Measurements from ENCODE around the gene N4BP3. TPM values are rescaled to one million over a fixed set of nuclear protein-coding genes. Genes with fewer than 3 reads are reported as not detected.

The N4BP3 gene
- total RNA-seq, 4 donors from 2014 or later, result 0.55 to 2.6 (median 1.2) TPM

GRCh38 chr5:178115136-178115813, 1.9 kb downstream of the N4BP3 start:
- H3K36me3 ChIP-seq, result no peaks in the 10 kb centered on the region
- H3K9me3 ChIP-seq, result no peaks in the 10 kb centered on the region
- no peak overlapping the region for H3K27ac ChIP-seq
- peaks cover 61% of the 10 kb centered on the region for H3K27me3 ChIP-seq
- WGBS, 2 donors (ENCODE audit: low coverage in 1 of 2), result 30 to 36% methylated on average over 2 to 11 of the region's 12 CpGs
- TF ChIP-seq CTCF (IDR thresholded peaks at IDR 0.05) (no peak), EP300 (IDR thresholded peaks at IDR 0.05; ENCODE audit: low read depth) (no peak)
- peaks cover 8 to 37% (median 21%) of the 10 kb centered on the region in 4 donors for H3K4me1 ChIP-seq
- in situ Hi-C loops (cut with MboI; ENCODE audit: low pct_ligation_motif_present in 1 of 4, low pct_unique_long_range_greater_than_20kb in 1 of 4, low sequenced_read_pairs in 3 of 4), result no loop called here
- intact Hi-C loops (cut with DNase I; ENCODE audit: low total_unique reads), result no loop called here
- H3K4me3 ChIP-seq, result no peak overlapping the region
- DNase-seq, result no peak

- peaks cover 8 to 40% (median 22%) of the 10 kb centered on the region in 4 donors for H3K4me1 ChIP-seq
- in situ Hi-C loops (cut with MboI; ENCODE audit: low pct_ligation_motif_present in 1 of 4, low pct_unique_long_range_greater_than_20kb in 1 of 4, low sequenced_read_pairs in 3 of 4), result no loop called here
- no peak overlapping the region for H3K4me3 ChIP-seq
- DNase-seq, result no peak
- H3K27me3 ChIP-seq, result peaks cover 61% of the 10 kb centered on the region
- no peak overlapping the region for H3K27ac ChIP-seq
- no peaks in the 10 kb centered on the region for H3K9me3 ChIP-seq
- no peak for TF ChIP-seq POLR2A (IDR thresholded peaks at IDR 0.05)
- TF ChIP-seq CTCF (IDR thresholded peaks at IDR 0.05), result no peak
- no peak for TF ChIP-seq EP300 (IDR thresholded peaks at IDR 0.05; ENCODE audit: low read depth)
- no peak for TF ChIP-seq POLR2AphosphoS5 (IDR thresholded peaks at IDR 0.05)
- intact Hi-C loops (cut with DNase I; ENCODE audit: low total_unique reads), result no loop called here
- WGBS, 2 donors (ENCODE audit: low coverage in 1 of 2), result 17% methylated on average over 7 of the region's 7 CpGs; no CpG with 5 or more reads in 1 of the 2 donors
- H3K36me3 ChIP-seq, result no peaks in the 10 kb centered on the region
These were observed 2.4 kb downstream of the N4BP3 start for GRCh38 chr5:178115814-178116142.

GRCh38 chr5:178116143-178116885, 3.0 kb downstream of the N4BP3 start:
- no peak overlapping the region for H3K27ac ChIP-seq
- intact Hi-C loops (cut with DNase I; ENCODE audit: low total_unique reads) (no loop called here), in situ Hi-C loops (cut with MboI; ENCODE audit: low pct_ligation_motif_present in 1 of 4, low pct_unique_long_range_greater_than_20kb in 1 of 4, low sequenced_read_pairs in 3 of 4) (no loop called here)
- H3K4me1 ChIP-seq, result peaks cover 10 to 46% (median 26%) of the 10 kb centered on the region in 4 donors
- DNase-seq, result peak; percentile 56
- no peaks in the 10 kb centered on the region for H3K36me3 ChIP-seq
- H3K4me3 ChIP-seq, result no peak overlapping the region
- H3K27me3 ChIP-seq, result peaks cover 61% of the 10 kb centered on the region
- no peaks in the 10 kb centered on the region for H3K9me3 ChIP-seq
- WGBS, 2 donors (ENCODE audit: low coverage in 1 of 2), result 17% methylated on average over 22 of the region's 22 CpGs; no CpG with 5 or more reads in 1 of the 2 donors
- TF ChIP-seq CTCF (IDR thresholded peaks at IDR 0.05), result no peak
- no peak for TF ChIP-seq EP300 (IDR thresholded peaks at IDR 0.05; ENCODE audit: low read depth)
- TF ChIP-seq POLR2A (IDR thresholded peaks at IDR 0.05), result no peak
- TF ChIP-seq POLR2AphosphoS5 (IDR thresholded peaks at IDR 0.05), result no peak

GRCh38 chr5:178117923-178118701, 4.8 kb downstream of the N4BP3 start:
- H3K27ac ChIP-seq, result no peak overlapping the region
- peaks cover 49% of the 10 kb centered on the region for H3K27me3 ChIP-seq
- no peaks in the 10 kb centered on the region for H3K36me3 ChIP-seq
- intact Hi-C loops (cut with DNase I; ENCODE audit: low total_unique reads) (no loop called here), in situ Hi-C loops (cut with MboI; ENCODE audit: low pct_ligation_motif_present in 1 of 4, low pct_unique_long_range_greater_than_20kb in 1 of 4, low sequenced_read_pairs in 3 of 4) (no loop called here)
- no peaks in the 10 kb centered on the region for H3K9me3 ChIP-seq
- TF ChIP-seq POLR2AphosphoS5 (IDR thresholded peaks at IDR 0.05) (no peak), CTCF (IDR thresholded peaks at IDR 0.05) (no peak), EP300 (IDR thresholded peaks at IDR 0.05; ENCODE audit: low read depth) (no peak), POLR2A (IDR thresholded peaks at IDR 0.05) (no peak)
- 65% methylated on average over 18 of the region's 18 CpGs; no CpG with 5 or more reads in 1 of the 2 donors for WGBS, 2 donors (ENCODE audit: low coverage in 1 of 2)
- no peak overlapping the region for H3K4me3 ChIP-seq
- no peak for DNase-seq
- peaks cover 19 to 53% (median 32%) of the 10 kb centered on the region in 4 donors for H3K4me1 ChIP-seq

All from transverse colon (tissue), 4 donors.